HG03520 (cell line): ENCODE results near the gene SYNDIG1L.
"Not testable (repeated sequence)": the region's sequence is repeated elsewhere in the genome, so short reads cannot be mapped to it uniquely, and the experiment has no call there.

Experiments
- ATAC-seq: cut with Tn5 transposase; IDR thresholded peaks from one replicate; pipeline ENCODE4 v1.9.1; 2021; ENCODE audit warnings: mild to moderate bottlenecking, moderate library complexity; ENCODE audit not compliant: unreplicated experiment

The SYNDIG1L gene

DNA sequence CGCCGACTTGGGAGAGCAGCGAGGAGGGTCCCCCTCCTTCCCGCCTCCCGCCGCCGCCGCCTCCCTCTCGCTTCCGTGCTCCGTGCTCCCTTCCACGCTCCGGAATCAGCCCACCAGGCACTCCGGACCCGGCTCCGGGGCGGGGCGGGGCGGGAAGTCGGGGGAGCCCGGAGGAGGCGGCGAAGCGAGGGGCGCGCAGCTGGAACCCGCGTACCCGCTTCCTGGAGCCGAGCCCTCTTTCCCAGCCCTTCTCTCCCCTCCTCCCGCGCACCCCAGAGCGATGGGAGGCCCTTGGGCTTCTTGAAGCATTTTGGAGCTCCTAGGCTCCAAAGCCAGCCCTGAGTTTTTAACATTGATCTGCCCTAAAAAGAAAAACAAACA, at the start of gene SYNDIG1L:
Gene SYNDIG1L, minus strand, starts transcription at position 9 of the 381 bp plus-strand sequence. CDS start 16,466 bp downstream, outside the sequence.
- ATAC-seq, result no peak

DNA sequence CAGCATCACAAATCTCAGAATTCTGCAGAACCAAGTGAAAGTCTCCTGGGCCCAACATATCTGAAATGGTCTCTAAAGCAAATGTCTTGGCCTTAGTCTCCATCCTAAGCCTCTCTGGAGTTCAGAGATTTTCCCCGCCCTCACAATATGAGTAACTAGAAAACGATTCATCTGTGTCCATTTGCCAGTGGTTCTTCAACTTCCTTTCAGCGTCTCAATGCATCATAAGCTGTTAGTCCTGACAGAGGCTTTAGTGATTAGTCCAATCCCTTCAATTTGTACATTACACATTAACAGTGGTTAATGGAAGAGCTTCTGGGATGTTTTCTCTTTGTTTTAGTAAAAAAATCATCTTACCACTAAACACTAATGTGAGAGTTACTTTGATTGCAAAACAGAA, 49.7 kb upstream of the SYNDIG1L start:
- ATAC-seq, result no peak

DNA sequence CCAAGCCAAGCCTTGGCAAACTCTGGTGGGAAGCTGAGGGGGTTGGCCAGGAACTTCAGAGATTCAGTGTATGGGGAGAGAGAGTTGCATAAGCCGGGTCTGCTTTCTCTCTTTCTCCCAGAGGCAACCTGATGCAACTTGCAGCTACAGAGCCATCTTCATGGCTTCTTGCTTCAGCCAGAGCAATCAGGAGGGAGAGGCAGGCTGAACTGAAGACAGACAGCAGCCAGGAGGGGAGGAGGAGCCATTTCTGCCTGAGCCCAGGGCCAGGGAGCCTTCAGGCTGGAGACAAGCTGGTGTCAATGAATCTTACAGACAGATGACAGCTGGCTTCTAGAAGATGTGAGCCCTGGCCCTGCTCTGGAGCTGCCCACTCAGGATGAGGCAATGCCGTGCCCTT, 48.4 kb upstream of the SYNDIG1L start:
- ATAC-seq, result no peak

DNA sequence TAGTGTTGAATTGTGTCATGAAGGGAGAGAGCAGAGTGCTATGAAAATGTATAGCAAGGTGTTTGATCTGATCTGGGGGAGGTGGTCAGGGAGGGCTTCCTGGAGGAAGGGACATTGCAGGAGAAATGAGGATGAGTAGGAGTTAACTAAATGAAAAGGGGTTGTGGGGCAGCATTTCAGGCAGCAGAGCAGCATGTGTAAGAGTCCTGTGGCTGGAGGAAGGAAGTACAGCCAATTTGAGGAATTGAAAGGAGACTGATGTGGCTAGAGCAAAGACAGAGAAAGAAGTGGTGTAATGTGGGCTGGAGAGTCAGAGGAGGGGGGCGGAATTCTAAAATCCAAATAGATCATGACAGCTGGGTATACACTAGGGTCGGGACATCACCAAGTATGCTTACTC, 46.6 kb upstream of the SYNDIG1L start:
- no peak for ATAC-seq

DNA sequence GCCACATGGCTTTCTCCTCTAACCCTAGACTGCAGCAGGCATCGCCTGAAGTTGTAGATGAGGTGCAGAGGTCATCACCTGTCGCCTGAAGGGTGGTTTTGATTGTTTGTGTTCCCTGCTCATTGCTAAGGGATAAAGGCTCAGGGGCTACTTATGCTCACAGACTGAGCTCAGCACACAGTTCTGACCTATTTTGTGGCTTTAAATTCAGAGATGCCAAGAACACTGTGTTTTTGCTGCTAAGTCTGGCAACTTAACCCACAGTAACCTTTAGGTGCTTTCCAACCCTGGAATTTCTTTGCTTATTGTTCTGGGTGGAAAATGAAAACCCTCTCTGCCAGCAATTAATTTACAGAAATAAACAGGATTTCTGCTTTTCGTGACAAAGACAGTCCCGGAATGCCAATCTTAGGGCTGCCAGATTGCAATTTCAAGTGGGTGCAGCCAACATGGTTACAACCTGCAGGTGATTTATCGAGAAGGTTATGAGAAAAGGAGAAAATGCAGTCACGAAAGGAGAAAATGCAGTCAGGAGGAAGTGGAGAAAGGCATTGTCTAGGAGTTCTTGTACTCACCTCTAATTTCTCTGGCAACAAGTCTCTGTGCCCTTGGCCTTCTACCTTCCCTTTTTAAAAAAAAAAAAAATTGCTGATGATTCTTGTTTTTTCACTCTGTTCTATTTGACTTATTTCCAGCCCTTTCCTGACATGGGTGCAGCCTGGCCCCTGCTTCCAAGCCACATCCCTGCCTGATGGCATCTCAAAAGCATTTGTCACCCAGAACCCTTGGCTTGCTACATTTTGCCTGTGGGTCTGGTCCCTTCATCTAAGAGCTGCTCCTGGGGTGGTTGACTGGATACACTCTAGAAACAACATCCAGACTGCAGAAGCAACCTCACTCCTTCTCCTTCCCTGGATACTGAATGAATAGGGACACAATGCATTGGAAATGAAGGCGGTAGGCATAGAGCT, 43.8 kb upstream of the SYNDIG1L start:
- no peak for ATAC-seq

DNA sequence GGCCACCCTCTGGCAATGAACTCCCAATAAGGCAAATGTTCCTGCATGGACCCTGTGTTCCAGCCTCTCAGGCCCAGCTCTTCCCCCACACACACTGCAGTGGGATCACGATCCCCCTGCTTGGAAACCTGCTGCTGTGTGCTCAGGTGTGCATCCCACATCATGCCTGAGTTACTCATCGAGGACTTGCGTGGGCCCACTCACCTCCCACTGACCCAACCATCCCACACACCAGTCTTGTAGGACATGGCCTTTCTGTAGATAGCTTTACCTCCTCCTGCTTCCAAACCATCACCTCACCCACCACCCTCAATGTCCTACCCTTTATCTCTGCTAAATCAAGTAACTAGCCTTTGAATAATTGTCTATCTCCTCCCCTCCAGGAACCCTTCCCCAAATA, 42.5 kb upstream of the SYNDIG1L start:
- no peak for ATAC-seq

DNA sequence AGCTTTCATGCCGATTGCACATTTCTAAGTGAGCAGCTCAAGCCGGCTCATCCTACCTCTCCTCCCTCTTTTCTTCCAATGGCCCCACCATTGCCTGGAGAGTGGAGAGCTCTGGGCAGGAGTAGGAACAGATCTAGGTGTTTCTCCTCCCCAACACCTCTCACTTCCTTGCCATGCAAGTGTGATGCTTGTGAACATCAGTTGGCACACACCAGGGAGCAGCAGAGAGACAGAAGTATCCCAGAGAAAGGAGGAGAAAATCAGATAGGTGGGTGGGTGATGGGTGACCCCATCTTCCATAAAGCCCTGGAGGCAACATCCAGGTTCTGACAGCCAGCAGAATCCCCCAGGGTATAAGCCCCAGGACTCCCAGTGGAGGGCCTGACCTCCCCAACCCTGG, 39.3 kb upstream of the SYNDIG1L start:
- ATAC-seq, result no peak

DNA sequence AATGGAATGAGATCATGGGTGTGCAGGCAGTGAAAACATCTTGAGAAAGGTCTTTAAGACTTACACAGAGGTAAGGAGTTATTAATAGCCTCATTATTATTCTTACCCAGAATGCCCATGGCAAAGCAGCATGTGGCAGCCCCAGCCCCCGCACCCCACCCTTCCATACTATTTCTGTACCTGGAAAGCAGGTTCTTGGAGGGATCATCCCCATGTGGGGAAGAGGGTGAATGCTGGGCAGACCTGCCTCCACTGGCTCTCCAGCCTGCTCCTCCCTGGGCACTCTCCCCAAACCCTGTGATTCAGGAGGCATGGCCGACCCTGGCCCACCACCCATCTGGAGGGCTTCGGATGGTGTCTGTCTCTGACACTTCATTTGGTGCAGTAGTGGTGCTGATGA, 38.8 kb upstream of the SYNDIG1L start:
- ATAC-seq, result no peak

DNA sequence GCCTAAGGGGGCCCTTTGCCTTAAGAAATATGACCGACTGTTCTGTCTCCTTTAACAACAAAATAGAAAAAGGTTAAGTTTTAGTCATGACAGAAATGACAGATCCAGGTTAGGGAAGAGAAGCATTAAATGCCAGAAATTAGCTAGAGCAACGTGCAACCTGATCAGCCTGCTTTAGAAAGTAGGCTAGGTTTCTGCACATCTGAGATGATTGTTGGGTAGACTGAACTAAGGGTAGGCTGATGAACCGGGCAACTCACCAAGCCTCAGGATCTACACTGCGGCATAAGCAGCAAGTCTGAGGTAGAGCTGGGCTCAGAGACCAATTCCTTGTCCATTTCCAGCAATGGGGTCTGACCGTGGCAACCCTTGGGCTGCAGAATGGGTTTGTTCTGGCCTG, 37.7 kb upstream of the SYNDIG1L start:
- ATAC-seq, result no peak

DNA sequence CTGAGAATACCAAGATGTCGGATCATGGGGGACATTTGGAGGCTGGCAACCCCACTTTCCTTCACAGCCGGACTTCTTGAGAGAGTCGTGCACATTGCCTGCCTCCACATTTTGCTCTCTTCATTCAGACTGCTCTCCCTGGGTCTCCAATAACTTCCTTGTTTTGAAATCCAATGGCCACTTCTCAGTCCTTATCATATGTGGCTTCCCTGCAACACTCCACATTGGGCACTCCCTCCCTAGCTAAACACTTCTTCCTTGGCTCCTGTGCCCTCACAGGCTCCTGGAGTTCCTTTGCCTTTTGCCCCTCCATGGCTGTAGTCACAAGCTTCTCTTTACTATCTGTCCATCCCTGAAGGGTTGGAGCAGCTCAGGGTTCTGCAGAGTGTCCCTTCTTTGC, 37.0 kb upstream of the SYNDIG1L start:
- ATAC-seq, result no peak

DNA sequence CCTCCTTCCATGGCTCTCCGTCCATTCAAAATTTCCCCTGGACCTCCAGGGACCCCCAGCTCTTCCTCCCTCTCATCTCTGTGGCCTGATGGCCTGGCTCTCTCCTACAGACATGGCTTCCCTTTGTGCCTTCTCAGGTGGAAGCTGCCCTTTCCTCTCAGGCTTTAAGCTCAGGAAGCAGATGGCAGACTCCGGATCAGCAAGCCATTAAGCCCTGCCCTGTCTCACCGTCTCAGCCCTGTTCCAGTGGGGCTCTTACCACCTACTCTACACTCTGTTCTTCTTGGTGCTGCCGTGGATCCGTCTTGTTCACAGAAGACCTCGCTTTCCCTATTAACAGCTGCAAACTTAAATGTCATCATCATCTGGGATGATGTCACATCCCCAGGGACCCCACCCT, 34.0 kb upstream of the SYNDIG1L start:
- ATAC-seq, result no peak

DNA sequence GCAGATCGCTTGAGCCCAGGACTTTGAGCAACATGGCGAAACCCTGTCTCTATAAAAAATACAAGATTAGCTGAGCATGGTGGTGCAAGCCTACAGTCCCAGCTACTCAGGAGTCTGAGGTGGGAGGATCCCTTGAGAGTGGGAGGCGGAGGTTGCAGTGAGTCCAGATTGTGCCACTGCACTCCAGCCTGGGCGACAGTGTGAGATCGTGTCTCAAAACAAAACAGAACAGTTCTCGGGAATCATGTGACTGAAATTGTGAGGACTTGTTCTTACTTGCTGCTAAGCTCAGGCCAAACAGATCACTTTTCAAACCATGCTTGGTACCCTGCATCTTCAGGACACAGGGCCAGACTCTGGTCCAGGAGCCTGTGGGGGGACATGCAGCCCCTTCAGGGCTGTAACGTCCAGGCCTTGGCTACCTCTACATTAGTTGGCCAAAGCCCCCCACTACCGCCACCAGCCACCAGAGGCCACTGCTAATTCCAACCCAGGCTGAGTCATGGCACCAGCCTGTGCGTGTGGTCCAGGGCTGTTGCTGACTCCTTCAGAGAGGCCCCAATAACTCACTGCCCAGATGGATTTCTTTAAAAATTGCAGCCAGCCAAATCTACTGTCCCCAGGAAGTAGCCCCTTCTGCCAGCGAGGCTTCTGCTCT, 33.4 kb upstream of the SYNDIG1L start:
- ATAC-seq, result no peak

DNA sequence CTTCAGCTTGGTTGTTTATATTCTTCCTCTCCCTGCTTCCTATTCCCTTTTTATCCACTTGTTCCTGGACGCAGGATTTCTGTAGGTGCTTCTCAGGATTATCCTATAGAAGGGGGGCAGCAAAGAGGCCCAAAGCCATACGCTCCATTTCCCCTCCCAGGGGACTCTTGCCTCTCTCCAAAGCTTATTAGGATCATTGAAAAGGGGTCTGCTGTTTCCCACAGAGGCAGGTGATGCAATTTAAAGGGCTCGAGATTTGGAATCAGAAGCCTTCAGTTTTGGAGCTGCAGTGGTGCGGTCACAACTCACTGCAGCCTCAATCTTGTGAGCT, 31.5 kb upstream of the SYNDIG1L start:
- ATAC-seq, result no peak

DNA sequence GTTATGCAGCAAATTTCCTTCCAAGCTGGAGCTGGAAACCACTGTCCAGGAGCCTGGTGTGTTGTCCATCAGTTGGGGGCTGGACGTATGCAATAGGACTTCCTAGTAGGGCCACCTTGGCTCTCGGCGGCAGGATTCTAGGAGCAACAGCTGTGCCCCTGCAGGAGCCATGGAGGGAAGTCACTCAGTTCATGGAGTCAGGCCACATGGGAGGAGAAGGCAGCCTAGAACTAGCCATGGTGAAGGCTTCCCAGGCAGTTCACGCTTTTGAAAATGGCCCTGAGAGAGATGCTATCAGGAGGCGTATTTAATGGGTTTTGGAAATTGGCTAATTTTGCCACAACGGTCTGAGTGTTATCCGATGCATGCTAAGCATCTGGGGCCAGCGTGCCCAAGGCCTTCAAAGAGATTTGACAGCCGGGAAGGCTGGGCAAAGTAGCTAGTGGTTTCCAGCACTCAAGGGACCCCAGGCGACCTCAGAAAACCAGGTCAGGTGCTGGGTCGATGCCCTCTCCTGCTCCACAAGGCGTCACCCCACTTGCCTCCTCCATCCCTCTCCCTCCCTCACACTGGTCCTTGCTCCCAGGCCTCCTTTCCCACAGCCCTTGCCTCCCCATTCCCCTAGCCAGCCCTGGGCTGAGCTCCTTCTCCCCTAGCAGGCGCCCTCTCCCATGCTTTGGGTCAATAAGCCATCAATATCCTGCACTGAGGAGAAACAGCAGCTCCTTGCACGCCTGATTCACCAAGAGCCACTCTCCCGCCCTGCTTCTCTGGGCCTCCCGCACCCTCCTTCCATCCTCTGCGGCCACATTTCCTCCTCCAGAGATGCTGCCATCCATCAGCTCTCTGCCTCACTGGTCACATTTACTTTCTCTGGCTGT, 30.9 kb upstream of the SYNDIG1L start:
- ATAC-seq, result no peak

DNA sequence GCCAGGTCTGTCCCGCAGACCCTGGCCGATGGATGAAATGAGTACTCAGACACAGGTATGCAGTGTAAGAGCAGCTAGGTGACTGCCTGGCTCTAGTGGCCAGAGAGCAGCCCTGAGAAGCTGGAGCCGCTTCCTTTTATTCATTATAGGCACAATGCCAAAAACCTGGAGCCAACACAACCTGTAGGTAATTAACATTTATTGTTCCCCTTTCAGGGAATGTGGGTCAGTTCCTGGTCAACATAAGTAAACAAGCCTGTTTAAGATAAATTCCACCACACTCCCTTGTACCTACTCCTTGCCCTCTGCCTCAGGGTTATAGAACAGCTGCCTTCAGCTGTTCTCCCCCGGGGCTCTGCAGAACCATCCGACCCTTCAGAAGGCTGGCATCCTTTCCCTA, 28.4 kb upstream of the SYNDIG1L start:
- ATAC-seq, result not testable (repeated sequence)

DNA sequence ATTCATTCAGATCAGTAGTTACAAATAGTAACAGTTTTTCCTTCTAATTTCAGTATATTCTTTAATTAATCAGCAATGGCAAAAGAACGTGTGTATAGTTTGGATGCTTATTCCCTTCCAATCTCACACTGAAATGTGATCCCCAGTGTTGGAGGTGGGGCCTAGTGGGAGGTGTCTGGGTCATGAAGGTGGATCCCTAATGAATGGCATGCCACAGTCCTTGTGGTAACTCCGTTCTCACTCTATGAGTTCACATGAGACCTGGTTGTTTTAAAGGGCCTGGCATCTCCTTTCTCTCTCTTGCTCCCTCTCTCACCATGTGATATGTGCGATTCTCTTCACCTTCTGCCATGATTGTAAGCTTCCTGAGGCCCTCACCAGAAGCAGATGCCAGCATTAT, 18.9 kb upstream of the SYNDIG1L start:
- ATAC-seq, result no peak

DNA sequence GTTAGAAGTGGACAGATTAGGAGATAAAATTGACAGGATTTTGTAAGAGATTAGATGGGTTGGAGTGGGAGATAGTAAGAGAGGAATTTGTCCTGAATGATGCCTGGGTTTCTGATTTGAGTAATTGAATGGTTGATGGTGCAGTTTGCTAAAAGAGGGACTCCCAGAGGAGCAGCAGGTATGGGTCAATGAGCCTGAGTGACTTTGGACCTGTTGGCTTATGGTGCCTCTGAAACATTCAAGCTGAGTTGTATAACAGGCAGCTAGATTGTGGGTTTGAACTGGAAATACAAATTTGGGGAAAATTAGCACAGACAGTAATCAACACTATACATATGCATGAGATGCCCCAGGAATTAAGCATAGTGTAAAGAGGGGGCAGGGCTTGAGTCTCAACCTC, 16.7 kb upstream of the SYNDIG1L start:
- no peak for ATAC-seq

DNA sequence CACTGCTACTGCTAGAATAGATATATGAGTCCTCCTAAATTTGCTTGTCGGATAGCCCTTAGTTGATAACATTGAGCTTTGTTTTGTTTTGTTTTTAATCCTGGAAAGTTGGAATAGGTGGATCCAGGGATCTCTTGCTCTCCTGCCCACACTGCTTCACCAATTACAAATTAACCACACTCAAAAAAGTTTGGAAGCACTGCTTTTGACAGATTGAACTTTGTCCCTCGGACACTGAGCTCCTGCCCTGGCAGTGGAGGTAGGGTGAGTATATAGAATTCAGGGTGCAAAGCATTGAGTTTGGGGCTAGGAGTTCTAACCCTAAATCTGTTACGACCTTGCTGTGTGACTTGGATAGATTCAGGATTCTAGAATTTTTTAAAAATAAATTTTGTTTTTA, 15.1 kb upstream of the SYNDIG1L start:
- ATAC-seq, result no peak

DNA sequence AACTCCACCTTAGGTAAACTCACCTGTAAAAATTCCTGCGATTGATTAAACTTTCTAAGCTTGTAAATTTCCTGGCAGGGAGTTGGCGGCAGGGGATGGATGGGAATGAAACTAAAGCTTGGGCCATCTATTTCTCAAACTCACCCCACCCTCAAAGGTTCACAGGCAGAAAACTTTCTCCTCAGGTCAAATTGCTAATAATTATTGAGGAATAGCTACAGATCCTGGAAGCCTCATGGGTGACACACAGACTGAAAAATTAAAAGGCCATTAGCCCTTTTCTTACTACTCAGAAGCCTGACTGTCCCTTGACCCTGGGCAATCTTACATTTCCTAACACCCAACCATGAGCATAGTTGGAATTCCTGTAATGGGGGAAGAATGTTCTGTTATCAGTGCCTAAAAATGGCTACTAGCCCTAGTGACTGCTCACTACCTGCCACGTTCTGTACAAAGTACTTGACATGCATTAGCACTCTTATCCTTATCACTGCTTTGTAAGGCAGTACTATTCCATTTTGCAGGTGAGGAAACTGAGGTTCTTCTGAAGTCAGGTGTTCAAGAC, 12.4 kb upstream of the SYNDIG1L start:
- ATAC-seq, result no peak

DNA sequence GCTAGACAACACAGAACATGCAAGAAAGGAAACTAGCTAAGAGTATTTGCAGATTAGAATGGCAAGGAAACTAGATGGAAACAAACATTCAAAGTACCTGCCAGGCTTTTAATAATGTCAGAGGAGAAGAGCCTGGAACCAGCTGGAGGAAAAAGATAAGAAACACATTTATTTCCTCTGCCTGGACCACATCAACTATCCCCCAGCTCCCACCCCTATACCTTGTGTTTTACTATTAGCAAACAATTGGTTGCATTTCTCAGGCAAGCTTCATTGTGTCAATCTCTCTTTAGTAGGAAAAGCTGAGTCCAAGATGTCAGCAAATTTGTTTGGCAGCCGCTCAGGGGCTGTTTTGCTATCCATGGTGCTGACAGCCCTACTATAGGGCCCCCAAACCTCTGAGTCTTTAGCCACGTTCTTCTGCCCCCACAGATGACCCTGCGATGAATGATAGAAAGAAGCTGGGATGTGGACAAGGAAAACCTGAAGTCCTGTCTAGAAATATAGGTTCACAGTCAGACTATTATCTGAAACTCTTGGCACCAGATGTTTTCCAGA, 11.6 kb upstream of the SYNDIG1L start:
- no peak for ATAC-seq

DNA sequence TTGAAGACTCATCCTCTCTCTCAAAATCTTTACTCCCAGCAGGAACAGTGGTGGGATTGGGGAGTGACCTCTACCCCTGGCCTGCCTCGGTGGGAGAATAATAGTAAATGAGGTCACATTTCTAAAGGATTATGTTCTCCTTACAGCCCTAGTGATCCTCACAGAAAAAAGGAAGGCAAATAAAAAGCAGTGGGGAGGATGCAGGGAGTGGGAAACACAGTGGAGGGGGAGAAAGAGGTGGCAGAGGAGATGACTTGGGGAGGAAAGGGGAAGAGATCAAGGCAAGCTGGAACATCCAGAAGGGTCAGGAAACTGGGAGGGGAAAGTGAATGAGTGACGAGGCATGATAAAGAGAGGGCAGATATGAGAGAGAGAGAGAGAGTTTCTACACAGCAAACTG, 8.3 kb upstream of the SYNDIG1L start:
- ATAC-seq, result no peak
